ENCODE measurements around the gene SRM.
A peak's percentile ranks its signal among the peaks of the same experiment; 100 is the strongest.
"Not testable (repeated sequence)": the region's sequence is repeated elsewhere in the genome, so short reads cannot be mapped to it uniquely, and the experiment has no call there.

Gene SRM

DNA sequence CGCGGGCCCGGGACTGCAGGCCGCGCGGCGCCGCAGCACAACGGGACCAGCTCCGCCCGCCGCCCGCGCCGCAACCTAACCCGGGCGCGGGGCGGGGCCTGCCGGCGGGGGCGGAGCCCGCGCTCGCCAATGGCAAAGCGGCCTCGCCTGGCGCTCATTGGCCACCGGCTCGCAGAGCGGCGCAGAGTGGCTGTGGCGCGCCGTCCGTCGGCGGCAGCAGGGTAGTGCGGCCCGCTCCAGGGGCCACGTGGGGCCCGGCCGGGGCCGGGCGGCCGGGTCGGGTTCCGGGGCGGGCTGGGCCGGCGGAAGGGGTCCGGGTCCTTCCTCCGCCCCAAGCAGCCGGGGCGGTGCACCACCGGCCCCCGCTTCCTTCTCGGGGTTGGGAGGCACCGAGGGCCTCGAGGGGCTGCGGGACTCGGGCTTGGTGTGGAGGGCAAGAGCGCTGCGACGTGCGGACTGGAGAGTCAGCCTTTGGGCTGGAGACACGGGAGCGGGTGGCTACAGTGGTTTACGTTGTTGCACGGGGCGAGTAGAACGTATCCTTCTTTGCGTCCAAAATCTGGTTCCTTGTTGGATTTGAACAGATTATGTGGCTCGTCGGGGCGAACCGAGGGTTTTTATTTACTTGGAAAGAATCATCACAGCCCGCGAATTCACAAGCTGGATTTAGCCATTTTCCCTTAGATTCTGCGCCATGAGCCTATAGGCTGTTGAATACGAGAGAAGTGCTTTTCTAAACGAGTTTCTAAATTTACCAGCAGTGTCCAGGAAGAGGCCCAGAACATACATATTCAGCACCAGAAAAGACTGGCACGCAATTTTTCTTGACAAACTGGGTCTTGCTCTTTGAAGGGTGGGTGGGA lies at the start of gene SRM:
Gene SRM, minus strand, starts transcription at position 51 of the 863 bp plus-strand sequence. CDS start 75 bp downstream, outside the sequence.
- peak; percentile 98 for DNase-seq (ENCODE audit: low spot score)

DNA sequence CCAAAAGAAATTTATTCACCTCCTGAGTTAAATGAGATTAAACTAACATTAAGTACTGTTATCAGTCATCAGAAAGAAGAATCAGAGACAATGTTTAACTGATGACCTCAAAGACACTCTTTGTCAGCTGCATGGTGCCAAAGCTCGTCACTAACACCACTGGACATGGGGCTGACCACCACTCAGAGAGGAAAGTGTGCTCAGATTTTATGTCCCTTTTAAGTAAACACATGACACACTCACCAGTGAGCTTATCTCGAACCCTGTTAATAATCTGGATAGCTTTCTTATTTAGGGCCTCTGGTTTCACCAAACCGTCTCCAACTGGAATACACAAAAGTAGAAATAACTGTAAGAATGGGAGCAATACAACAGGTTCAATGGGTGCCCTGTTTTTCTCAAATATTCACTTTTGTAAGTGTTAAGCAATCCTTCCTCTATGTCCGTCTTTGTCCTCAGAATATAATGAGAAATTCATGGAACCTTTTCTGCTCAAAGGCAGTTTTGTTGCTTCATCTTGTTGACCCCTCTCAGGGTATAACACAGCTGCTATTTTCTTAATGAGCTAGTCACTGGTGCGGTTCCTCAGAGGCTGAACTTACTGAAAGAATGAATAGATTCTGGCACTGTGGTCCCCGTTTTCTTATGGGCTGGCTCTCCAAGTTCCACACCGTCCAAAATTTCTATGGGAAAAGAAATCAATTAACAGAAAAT lies 49.4 kb upstream of the SRM start:
- no peak for DNase-seq (ENCODE audit: low spot score)

DNA sequence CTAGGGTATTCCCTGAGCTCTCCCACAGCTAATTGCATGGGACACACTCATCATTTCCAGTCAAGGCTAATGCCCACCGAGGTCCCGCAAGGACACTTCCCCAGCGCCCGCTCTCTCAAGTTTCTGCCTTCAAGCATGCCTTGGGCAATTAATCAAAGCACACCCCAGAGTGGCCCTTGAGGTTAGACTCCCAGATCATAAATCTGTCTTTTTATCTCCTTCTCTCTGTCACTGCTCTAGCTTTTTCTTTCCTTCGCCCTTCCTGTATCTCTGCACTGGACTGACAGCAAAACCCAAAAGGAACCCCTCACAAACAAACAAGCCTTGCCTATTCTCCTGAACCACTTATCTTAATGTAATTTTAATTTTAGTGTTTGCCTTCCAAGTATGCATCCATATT lies 47.8 kb upstream of the SRM start:
- no peak for DNase-seq (ENCODE audit: low spot score)

- no peak for DNase-seq (ENCODE audit: low spot score)
Observed at GRCh38 chr1:11105586-11105985, 45.8 kb upstream of the SRM start.

- DNase-seq (ENCODE audit: low spot score): no peak
Observed at GRCh38 chr1:11101347-11101746, 41.5 kb upstream of the SRM start.

DNA sequence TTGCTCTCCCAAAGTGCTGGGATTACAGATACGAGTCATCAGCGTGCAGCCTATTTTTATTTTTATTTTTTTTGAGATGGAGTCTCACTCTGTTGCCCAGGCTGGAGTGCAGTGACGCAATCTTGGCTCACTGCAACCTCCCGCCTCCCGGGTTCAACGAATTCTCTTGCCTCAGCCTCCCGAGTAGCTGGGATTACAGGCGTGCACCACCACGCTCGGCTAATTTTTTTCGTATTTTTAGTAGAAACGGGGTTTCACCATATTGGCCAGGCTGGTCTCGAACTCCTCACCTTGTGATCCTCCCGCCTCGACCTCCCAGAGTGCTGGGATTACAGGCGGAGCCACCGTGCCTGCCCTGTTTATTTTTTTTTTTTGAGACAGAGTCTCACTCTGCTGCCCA lies 41.0 kb upstream of the SRM start:
- not testable (repeated sequence) for DNase-seq (ENCODE audit: low spot score)

DNA sequence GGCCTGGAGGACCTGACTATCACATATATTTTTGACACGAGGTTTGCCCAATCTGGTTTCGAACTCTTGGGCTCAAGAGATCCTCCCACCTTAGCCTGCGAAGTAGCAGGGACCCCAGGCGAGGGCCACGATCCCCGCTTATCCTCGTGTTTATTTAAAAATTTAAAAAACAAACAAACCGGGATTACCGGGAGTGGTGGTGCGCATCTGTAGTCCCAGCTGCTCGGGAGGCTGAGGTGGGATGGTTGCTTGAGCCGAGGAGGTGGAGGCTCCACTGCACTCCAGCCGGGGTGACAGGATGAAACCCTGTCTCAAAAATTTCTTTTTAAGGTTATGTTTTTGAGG lies 40.3 kb upstream of the SRM start:
- no peak for DNase-seq (ENCODE audit: low spot score)

GRCh38 chr1:11099310-11100148 lies 39.7 kb upstream of the SRM start, which contains the start of gene EXOSC10:
Gene EXOSC10 (minus strand): TSS chr1:11099869. CDS start chr1:11099831, 38 bp downstream.
- DNase-seq (ENCODE audit: low spot score): peak; percentile 97

DNA sequence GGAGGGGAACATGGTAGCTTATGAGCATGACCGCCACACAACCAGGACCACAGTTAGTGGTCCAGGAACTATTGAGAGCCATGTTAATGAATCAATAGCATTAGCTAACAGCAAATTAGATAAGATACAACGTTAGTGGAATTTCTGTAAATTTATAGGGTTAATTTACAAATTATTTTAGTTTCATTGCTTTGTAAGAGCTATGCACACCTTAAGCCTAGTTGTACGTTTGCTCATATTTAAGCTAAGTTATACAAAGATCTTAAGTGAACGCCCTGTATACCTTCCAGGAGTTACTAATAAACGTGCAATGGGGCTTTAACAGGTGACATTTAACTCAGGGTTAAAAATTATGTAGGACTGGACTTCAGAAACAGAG lies 39.1 kb upstream of the SRM start:
- DNase-seq (ENCODE audit: low spot score): no peak

- DNase-seq (ENCODE audit: low spot score): not testable (repeated sequence)
Observed at GRCh38 chr1:11083784-11084183, 24.0 kb upstream of the SRM start.

- DNase-seq (ENCODE audit: low spot score): no peak
Observed at GRCh38 chr1:11080931-11081330, 21.1 kb upstream of the SRM start.

GRCh38 chr1:11078631-11079030 lies 18.8 kb upstream of the SRM start:
- DNase-seq (ENCODE audit: low spot score): no peak

GRCh38 chr1:11073398-11073797 lies 13.6 kb upstream of the SRM start:
- not testable (repeated sequence) for DNase-seq (ENCODE audit: low spot score)

DNA sequence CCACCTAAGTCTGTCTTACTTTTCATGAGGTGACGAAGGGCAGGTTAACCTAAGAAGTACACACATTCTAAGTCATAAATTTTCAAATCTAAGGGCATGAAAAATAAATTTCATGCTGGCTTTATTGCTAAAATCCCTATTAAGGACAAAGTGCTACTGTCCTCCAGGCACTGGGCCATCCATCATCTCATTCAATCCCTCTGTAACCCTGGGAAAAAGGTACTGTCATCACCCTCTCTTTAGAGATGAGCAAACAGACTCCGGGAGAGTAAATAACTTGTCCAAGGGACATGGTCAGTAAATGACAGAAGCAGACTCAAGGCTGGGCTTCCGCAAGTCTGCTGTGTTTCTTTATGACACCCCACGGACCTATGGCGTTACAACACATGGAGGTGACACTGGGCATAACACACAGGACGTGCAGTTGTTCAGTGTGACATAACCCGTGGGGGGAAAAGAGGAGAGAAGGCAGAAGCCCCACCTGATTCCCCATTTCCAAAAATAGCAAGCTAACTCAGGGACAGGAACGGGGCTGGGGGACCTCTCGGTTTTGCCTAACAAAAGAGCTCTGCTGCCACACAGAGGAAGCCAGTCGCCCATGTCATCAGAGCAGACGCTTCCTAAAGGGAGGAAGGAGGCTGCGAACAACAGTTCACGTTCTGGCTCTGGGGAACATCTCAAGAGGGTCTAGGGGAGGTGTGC lies 12.5 kb upstream of the SRM start:
- no peak for DNase-seq (ENCODE audit: low spot score)

DNA sequence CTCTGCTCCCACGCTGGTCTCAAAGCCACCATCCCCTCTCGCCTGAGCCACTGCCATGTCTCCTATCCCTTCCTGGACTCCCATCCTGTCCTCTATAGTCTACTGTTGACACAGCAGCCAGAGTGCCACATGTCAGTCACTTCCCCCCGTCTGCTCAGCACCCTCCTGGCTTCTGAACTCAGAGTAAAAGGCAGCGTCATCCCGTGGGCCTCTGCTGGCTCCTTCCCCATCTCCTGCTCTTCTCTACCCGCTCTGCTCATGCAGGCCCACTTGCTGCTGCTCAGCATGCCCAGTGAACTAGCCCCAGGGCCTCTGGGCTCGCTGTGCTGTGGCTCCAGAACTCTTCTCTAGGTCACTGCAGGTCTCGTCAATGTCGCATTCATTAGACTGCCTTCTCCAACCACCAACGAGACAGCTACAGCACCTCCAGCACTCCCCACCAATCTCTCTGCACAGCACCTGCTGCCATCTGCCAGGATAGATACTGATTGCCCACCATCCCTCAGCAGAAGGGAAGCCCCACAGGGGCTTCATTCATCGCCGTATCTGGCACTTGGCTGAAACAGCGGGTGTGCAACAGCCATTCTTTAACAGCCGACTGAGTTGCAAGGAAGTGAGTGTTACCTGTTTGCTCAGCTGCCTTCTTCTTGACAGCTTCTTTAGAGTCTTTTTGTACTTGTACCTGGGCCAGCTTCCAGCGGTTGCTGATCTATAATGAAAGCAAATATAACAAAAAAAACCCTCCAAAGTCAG lies 11.8 kb upstream of the SRM start:
- DNase-seq (ENCODE audit: low spot score): no peak

DNA sequence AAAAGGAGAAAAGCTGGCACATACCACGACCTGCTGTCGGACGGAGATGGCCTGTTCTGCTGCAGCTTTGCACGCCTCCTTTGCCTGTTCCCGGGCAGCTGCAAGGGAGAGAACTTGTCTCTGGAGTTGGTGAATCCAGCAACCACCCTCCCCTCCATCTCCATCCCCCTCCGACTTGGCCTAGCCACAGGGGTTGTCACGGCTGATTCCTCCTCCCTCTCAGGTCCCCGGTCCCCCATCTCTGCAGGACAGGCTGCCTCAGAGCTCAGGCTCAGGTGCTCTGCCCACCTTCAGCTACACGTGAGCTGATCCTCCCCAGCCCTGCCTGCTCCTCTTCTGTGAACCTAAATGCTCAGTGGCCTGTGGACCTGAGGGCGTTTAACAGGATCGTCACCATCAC lies 11.1 kb upstream of the SRM start:
- DNase-seq (ENCODE audit: low spot score): no peak

GRCh38 chr1:11068600-11069473 lies 9.0 kb upstream of the SRM start:
- DNase-seq (ENCODE audit: low spot score): no peak

DNA sequence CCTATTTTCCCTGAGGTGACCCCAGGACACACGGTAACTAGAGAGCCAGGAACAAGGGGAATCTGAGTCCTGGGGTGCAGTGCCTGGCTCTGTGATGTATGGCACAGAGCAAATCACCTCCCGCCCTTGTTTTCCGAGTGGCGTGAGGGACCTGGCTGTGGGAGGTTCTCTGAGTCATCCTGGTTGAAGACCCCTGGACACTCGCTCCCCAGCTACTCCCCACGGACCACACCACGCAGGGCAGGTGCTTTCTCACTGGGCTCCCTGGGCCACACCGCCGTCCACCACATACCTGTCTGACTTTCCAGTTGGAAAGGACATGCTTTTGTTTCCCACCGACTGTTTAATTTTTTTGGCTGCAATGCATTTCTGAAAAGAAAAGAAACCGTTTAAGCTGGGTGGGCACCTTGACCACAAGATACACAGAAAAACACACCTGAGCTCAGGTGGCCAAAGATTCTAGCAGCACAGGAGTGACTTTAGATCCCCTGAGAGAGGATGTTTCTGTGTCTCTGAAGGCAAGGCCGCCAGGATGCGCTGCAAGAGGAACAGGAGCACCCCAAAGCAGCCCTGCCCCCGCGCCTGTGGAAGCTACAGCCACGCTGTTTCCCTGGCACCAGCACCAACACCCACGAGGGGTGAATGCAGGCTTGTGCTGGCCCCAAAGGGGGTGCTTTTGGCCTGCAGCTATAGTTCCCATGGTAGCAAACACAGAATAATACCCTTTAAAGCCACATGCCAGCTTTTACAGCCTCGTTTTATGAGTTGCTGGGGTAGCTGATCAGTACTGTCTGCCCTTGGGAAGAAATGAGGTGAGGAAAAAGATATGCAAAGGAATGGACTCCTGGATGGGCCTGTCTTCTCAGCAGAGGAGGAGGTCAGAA lies 8.1 kb upstream of the SRM start:
- no peak for DNase-seq (ENCODE audit: low spot score)

DNA sequence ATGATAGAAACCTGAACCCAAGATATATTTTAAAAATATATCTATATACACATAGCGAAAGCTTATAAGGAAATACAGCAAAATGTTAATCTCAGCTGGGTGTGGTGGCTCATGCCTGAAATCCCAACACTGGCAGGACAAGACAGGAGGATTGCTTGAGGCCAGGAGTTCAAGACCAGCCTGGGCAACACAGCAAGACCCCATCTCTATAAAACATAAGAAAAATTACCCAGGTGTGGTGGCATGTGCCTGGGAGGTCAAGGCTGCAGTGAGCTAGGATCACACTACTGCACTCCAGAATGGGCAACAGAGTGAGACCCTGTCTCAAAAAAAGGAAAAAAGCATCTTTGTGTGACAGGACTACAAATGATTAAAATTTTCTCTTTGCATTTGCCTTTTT lies 6.0 kb upstream of the SRM start:
- DNase-seq (ENCODE audit: low spot score): no peak

Measured in germinal center (tissue), 1 donor.